Effector CD4-positive, alpha-beta T cell (primary cell): ENCODE measurements around the gene SH2D6.
A peak's percentile ranks its signal among the peaks of the same experiment; 100 is the strongest.
"Not testable (repeated sequence)": the region's sequence is repeated elsewhere in the genome, so short reads cannot be mapped to it uniquely, and the experiment has no call there.

ENCODE experiments used
- DNase-seq: peaks from one replicate; pipeline ENCODE4 v3.0.0-alpha.2; 2020

SH2D6 gene

DNA sequence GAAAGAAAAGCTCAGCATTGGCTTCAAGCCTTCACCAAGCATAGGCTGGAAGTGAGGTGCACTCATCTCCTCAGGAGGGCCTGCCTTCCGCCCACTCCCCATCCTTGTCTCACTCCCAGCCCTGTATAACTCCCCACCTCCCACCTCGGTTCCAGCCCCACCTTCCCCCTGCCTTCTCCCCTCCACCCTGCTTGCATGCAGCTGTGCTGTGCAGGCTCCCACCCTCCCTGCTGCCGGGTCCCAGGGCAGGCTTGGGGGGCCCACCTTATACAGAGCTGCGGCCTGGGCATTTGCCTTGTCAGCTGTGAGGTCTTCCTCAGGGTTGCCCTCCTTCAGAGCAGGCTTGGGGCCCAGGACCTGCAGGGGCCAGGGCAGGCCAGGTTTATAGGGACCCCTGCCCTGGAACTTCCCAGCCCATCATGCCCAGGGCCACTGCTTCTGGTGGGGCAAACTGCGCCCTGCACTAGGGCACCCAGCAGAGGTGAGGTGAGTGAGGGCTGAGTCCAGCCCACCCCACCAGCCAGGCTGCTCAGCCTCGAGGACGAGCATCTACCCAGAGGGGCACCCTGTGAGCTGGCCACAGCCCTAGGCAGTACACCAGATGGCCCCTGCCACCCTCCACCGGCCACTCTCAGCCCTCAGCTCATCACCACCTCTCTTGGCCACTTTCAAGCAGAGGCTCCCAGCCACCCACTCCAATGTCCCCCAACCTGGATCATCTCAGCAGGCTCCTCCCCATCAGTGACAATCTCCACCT lies 19.9 kb upstream of the SH2D6 start:
- no peak for DNase-seq

DNA sequence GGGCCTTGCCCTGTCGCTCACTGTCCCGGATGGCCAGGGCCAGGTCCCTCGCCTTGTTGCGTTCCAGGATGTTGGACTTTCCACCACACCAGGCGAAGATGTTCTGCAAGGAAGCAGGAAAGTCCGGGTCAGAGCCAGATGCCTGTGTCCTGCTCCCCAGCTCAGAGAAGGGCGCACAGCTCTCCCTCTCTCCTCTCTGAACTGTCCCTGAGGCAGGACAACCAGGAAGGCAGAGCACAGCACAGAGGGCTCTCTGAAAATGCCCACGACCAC lies 19.4 kb upstream of the SH2D6 start:
- DNase-seq: no peak

DNA sequence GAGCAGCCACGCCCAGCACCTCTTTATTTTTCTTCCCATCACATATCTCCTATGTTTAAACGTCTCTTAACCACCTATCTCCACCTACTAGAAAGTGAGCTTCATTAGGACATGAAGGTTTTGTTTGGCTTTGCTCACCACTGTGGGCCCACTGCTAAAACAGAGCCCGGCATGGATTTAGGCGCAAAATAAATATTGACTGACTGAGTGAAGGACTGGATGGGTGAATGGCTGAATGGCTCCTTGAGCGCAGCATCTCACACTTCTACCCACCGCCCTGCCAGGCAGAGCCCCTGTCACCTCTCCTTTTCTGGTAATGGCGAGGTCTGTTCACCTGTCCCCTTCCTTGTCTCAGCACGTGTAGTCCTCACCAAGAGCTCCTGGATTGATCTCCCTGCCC lies 18.5 kb upstream of the SH2D6 start:
- DNase-seq: no peak

DNA sequence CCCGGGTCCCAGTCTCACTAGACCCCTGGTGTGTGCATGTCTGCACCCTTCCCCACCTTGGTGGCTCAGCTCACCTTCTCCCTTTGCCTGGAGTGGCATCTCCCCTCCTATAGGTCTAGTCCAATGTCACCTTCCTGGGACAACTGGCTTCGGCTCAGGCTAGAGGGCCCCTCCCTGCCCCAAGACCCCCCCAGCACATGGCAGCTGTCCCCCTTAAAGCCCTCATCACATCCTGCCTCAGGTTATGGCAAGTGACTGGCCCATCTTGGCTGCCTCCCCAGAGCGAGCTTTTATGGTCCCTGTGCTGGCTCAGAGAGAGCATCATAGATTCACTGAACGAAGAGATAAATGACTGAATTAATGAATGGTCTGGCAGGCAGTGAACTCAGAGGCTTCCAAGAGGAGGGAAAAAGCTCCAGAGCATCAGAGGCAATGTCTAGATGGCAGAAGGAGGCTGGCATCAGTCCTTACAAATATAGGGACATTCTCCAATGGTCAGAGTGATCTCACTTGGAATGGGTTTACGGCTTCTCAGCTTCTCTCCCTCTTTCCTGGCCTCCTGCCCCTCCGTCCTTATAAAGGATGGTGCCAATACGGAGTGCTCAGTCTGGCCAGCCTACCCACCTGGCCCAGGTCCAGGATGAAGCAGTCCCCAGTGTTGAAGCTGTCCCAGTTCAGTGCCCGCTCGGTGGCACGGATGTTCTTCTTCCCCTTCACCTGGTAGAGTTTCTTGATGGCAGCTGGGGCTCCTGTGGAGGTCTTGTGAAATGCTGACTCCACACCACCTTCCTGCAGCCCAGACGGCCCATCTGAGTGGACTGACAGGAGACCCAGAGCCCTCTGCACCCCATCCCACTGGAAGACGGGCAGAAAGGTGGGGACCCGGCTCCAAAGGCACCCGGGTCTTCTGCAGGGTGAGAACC lies 17.7 kb upstream of the SH2D6 start:
- no peak for DNase-seq

DNA sequence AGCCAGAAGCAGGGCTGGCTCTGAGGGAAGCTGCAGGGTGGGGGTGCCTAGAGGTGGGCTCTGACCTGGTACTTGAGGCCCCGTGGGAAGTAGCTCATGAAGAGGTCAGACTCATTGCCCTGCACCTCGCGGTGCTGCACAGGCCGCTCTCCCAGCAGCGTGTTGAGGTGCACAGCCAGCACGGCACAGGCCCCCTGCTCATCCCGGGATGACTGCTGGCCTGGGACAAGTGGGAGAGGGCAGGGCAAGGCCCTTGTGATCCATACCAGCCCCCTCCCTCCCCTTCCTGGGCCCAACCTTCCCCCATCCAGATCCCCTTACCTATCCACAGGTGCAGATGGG lies 17.1 kb upstream of the SH2D6 start:
- DNase-seq: no peak

DNA sequence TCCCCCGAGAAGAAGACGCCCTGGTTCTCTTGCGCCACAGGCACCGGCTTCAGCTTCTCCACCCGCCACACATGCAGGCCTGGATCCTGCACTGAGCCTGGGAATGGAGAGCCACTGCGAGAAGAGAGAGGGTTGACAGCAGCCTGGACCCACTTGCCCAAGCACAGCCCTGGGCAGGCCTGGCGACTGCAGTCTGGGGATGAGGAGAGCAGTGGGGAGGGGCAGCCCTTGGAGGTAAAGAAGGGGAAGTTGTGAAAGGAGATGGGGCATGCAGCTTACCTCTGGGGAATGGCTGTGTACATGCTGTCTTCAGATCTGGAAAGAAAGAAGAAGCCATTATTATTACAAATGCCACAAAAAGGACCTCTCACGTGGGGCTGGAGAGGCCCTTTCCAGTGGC lies 16.7 kb upstream of the SH2D6 start:
- no peak for DNase-seq

DNA sequence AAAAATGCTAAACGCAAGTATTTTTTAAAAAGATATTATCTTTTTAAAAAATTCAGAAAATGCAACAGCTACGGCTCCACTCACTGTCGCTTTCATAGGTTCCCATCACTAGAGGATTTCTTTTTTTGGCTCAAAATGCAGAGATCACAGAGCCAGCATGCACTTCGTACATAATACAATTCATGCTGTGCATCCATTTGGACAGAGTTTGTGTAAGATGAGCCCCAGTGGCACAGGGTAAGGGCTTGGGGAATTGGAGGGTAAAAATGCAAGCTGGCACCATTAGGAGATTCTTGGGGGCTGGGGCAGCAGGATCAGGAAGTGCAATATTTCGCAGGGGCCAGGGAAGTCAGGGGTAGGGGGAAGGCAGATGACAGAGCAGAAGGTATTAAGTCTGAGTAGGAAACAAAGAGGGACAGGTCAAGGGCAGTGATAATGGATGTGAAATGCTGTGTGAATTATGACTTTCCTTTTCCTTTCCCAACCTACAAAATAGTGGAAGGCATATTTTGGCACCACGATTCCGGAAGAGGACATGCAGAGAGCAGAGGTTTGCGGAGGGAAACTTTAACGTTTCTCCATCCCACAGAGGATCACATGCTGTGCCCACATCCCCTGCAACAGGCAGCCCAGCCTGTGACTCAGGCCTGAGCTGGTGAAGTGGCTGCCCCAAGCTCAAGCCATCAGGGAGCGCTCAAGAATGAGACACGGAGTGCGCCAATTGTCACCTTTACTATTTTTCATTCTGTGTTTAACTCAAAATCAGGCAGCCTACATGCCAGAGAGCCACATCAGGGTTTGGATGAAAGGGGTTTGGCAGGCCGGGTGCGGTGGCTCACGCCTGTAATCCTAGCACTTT lies 13.1 kb upstream of the SH2D6 start:
- DNase-seq: peak; percentile 54

DNA sequence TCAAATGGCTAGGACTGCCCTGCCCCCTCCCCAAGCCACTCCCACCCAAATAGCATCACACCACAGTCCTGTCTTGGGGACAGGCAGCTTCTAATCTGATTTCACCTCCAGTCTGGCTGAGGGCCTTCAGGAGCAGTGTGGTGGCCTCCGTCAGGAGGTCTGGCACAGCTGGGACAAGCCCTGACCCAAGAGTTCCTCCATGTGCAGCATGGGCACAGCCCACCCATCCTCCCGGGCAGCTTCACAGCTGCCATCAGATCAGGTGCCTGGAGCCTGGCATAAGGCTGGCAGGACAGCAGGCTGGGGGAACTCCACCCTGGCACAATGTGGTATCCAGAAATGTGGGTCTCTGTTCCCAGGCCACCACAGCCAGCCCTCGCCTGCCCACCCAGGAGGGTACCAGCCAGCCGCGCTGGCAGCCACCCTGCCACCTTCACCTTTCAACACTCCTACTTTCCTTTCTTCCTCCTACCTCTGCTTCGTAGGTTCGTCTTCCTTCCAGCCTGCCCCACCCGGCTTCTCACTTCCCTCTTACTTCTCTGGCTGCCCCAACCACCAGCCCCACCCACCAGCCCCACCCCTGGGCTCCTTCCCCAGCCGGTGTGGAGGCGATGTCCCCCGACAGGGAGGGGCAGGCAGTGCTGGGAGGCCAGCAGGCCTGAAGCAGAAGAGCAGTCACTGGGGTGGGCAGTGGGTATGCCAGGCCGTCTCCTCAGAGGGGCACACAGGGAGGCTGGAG lies 8.5 kb upstream of the SH2D6 start, which contains the start of gene CAPG:
Gene CAPG (minus strand): TSS at position 522 of the 739 bp plus-strand sequence. CDS start 8,221 bp downstream, outside the sequence.
- no peak for DNase-seq

DNA sequence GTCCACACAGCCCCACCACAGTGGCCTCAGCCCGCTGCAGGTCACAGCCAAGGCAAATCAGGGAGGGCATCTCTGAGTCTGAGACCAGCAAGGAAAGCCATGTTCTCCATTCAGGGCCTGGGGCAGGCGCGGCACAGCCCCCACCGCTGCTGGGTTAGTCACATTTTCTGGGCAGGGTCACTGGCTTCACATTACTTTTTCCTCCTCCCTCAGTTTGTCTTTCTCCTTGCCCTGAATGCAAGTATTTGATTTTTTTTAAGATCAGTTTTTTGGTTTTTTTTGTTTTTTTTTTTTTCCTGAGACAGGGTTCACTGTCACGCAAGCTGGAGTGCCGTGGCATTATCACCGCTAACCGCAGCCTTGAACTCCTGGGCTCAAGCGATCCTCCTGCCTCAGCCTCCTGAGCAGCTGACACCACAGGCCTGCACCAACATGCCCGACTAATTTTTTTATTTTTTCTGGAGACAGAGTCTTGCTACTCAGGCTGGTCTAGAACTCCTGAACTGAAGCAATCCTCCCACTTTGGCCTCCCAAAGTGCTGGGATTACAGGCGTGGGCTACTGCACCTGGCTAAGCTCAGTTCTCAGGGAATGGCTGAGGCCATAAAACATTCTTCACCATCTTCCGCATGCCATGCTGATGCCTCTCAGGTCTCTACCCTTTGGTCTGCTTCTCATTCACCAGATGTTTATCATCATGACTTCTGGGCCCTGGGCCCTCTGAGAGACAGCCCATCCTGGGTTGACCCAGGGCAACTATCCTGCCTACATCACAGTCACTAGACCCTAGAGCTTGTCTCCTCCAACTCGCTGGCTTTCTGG lies 7.7 kb upstream of the SH2D6 start:
- no peak for DNase-seq

DNA sequence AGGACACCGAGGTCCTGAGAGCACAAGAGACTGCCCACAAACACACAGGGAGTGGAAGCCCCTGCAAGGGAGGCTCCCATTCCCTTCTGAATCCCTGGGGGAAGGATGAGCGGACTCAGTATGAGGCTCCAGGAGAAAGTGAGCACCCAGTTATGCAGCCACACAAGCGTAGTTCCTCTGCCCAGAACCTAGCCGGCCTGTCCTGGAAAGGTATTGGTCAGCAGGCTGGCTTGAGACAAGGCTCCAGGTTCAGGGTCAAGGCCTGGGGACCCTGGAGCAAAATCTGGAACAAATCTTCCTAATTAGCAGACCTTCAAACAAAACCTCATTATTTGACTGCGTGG lies 7.1 kb upstream of the SH2D6 start:
- DNase-seq: no peak

DNA sequence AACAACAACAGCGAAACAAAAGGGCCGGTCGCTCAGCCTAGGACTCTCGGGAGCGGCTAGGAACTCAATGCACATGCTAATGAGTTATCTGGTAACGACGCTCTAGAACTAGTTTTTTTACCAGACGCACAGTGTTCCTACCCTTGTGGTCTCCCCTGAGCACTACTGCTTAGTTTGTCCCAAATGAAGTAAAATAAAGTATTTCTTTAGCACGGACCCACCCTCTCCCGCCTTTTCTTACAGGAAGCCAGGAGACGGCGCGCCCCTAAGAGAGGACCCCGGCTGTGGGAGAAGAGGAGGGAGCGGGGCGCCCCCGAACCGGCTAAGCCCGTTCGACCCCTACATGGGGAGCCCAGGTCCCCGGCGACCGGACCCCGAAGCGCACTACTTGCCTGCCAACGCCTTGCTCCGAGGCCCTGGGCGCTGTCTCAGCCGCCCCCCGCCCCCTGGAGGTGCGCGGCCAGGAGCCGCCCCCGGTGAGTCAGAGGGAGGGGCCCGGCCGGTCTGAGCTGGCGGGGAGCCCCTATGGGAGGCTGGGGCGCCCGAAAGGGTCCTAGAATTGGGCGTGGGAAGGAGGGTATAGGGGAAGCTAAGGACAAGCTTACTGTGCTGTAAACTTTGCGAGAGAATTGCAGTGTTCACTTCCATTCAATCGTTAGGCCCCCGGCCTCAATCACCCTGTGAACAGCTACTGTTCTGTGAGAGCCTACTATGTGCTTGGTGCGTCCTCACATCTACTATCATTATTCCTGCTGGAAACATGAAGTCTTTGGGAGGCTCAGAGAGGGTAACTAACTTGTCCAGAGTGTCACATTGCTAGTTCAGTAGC lies 4.7 kb upstream of the SH2D6 start:
- no peak for DNase-seq

DNA sequence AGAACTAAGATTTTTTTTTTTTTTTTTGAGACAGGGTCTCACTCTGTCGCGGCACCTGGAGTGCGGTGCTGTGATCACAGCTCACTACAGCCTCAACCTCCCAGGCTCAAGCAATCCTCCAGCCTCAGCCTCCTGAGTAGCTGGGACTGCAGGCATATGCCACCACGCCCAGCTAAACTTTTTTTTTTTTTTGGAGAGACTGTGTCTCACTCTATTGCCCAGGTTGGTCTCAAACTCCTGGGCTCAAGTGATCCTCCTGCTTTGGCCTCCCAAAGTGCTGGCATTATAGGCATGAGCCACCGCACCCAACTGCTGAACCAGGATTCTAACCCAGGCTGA lies 4.1 kb upstream of the SH2D6 start:
- DNase-seq: not testable (repeated sequence)

DNA sequence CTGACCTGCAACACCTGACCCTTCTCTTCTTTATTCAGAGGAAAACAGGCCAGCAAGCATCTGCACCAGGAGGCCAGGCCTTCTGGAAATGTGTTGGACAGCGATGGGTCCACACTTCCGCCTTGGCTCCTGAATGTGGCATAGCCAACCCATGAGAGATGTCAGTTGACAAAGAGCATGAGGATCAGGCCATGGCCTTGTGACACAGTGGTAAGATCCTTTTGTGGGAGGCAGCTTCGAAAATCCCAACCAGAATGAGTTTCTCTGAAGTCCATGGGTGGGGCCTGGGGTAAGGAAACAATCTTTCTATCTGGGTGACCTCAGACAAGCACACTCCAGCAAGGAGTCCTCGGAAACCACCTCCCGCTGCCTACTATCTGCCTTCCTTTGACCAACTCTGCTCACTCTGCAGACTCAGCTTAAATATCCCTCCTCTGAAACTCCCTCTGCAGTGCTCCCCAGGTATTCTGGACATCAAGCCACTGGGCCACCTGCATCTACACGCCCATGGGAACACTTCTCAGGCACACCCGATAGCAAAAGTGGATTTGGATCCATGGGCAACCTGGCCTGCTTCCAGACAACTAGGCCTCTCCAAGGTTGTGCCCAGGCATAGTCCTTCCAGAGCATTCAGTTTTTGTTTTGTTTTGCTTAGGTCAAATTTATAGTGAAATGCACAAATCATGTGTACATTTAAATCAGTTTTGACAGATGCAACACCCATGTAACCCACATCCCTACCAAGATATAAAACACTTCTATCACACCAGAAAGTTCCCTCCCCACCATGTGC lies 3.6 kb upstream of the SH2D6 start:
- DNase-seq: no peak

DNA sequence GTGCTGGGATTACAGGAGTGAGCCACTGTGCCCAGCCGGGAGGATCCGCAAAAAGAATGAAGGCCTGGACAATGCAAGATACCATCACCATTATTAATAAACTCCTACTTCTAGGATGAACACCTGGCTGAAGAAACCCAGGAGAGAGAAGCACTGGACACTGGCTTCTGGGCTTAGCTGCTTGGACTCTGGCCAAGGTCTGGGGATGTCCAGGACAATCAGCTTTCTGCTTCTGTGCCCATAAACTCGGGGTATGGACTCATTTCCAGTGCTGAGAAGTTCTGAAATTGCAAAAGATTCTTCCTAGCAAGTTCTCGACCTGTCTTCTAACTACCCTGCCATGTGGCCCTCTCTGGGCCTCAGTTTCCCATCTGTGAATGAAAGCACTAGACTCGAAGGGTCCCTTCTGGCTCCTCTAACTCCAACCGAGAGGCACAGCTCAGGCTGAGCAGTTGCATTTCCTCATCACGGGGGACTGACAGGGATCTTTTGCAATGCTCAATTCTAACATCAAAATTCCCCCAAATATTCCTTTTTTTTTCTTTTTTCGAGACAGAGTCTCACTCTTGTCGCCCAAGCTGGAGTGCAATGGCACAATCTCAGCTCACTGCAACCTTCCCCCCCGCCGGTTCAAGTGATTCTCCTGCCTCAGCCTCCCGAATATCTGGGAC lies 2.4 kb upstream of the SH2D6 start:
- DNase-seq: no peak

DNA sequence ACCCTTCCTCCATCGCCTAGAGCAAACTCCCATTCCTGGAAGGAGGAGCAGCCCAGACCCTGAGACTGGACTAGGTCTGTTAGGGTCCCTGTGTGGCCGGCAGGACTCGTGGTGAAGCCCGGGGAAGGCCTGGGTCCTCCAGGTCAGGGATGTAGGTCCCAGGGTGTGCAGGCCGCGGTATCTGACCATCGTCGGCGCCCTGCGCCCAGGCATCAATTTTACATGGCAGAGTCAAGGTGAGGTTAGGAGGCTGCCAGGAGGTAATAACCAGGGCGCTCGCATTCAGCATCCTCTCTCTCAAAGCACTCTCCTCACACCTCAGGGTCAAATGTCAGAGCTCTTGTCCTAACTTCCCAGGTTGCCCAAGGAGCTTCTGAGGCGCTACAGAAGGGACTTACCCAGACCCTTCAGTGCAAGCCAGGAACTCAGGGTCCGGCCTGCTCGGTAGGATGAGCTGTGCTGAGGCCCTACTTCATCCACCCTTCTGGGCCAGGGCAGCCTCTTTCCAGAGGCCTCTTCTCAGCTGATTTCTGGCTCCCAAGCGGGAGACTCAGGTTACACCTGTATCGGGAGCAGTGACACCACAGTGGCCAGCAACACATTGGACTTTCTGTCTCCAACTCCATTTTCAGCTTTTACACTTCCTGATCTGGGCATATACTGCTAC lies 628 bp downstream of the SH2D6 start:
- DNase-seq: no peak

DNA sequence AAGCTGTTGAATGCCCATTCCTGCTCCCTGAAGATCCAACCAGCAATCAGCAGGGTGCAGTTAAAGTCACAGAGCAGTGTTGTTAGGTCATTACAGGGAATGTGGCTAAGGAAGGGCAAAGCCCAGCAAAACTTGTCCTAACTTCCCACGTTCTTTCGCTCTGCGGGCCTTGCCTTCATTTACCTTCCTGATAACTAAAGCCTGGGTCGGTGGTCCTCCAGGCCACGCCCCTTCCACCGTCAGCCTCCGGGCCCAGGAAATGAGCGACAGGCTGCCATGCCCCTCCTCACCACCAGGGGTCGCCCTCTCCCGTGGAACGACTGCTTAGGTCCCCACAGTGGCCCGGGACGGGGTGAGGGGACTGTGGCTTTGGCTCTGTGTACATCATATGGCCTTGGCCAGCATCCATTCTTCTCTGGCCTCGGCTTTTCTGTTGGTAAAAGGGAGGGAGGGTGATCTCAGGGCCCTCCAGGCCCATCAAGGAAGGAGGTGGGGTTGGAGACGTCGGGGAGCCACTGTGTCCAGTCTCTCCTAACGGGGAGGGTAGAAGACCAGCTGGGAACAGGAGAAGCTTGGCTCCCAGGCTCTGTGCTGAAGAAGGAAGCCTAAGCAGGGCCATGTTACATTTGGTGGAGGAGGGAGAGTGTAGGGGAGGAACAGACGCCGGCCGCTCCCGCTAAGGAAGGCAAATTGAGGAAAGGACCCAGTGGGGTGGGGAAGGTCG lies 2.2 kb downstream of the SH2D6 start:
- DNase-seq: peak; percentile 86

DNA sequence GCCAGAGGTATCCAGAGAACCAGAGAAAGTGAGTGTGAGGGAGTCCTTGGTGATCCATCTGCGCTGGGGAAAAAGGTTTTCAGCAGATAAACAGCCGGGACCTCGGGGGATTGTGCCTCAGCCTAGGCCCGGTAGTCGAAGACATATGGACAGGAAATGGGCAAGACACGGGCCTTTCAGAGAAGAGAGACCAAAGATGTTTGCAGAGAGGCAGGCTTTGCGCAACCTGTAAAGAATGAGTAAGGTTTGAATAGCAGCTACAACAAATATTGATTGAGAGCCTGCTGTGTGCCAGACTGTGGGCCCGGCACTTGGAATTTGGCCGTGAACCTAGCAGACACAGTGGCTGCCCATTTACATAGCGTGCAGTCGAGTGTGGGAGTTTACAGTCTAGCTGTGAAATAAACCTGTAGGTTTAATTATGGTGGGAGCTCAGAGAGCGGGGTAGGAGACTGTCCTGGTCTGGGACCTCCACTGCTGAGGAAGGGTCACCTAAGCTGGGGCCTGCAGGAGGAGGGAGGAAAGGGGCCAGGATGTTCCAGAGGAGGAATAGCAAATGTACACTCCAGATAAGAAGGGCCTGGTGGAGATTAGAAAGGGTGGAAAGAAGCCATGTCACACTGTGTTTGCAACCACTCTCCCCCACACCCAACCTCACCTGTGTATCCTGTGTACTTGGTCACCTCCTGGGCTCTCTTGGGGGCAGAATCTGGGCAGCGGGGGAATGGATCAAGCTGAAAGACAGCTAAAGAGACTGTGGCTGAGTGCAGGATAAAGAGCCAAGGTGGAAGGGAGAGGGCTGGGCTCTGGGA lies 3.0 kb downstream of the SH2D6 start:
- no peak for DNase-seq
